ENCODE results near the gene RCCD1. TPM values are rescaled to one million over a fixed set of nuclear protein-coding genes. Genes with fewer than 3 reads are reported as not detected.

Gene RCCD1
- total RNA-seq, 1 donor from 2014 or later = 21.5 TPM

DNA sequence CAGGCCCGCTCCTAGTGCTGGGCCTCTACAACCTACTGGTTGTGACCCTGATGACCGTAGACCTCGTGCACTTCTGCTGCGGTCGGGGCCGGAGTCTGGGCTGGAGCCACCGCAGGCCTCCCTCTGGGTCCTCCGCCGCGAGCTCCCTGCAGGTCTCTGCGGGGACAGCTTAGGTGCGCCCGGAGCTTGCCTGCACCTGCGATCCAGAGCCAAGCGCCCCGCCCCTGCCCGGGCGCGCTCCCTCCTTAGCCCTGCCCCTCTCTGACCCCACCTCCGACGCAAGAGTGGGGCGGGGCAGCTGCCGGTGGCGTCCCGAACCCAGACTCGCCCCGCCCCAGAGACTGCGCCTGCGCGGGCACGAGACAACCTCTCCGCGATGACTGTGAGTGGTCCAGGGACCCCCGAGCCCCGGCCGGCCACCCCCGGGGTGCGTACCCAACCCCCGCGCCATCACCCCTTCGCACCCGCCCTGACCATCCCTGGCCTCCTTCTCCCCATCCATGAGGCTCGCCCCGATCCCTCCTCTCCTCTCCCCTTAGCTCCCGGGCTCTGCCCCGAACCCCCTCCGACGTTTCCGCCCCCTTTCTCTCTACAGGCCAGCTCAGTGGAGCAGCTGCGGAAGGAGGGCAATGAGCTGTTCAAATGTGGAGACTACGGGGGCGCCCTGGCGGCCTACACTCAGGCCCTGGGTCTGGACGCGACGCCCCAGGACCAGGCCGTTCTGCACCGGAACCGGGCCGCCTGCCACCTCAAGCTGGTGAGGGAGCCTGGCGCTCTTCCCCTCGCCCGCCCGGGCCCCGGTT lies 19.5 kb upstream of the RCCD1 start, which contains the start of gene UNC45A:
UNC45A (plus strand) TSS at position 337 of the 803 bp plus-strand sequence; CDS start at position 377, 40 bp downstream.
- peaks cover 11% of the 10 kb centered on the region for H3K36me3 Mint-ChIP-seq
- peaks cover 27% of the 10 kb centered on the region for H3K4me1 Mint-ChIP-seq
- no peaks in the 10 kb centered on the region for H3K27me3 Mint-ChIP-seq (ENCODE audit: low read depth)
- no peaks in the 10 kb centered on the region for H3K9me3 Mint-ChIP-seq
- peak within 1 kb of the TSS; percentile 86 for H3K4me3 Mint-ChIP-seq
- DNase-seq (ENCODE audit: low spot score in 2 of 2, unreplicated experiment in 2 of 2) = peak; percentile 88 to 92
- TF ChIP-seq, protein P1, sequence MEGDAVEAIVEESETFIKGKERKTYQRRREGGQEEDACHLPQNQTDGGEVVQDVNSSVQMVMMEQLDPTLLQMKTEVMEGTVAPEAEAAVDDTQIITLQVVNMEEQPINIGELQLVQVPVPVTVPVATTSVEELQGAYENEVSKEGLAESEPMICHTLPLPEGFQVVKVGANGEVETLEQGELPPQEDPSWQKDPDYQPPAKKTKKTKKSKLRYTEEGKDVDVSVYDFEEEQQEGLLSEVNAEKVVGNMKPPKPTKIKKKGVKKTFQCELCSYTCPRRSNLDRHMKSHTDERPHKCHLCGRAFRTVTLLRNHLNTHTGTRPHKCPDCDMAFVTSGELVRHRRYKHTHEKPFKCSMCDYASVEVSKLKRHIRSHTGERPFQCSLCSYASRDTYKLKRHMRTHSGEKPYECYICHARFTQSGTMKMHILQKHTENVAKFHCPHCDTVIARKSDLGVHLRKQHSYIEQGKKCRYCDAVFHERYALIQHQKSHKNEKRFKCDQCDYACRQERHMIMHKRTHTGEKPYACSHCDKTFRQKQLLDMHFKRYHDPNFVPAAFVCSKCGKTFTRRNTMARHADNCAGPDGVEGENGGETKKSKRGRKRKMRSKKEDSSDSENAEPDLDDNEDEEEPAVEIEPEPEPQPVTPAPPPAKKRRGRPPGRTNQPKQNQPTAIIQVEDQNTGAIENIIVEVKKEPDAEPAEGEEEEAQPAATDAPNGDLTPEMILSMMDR (IDR thresholded peaks at IDR 0.05; ENCODE audit: unreplicated experiment) = no peak
- peak within 1 kb of the TSS; percentile 94 for H3K27ac Mint-ChIP-seq

DNA sequence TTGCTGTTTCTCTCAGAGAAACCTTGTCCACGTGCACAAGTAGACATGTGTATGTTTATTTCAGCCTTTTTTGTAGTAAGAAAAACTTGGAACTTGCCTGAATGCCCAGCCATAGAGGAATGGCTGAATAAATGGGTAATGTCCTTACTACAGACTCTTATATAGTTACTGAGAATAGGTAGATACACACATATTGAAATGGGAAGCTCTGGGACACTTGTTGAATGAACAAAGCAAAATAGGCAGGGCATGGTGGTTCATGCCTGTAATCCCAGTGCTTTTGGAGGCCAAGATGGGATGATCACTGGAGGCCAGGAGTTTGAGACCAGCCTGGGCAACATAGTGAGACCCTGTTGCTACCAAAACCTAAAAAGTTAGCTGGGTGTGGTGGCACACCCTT lies 17.9 kb upstream of the RCCD1 start:
- H3K36me3 Mint-ChIP-seq = peaks cover 21% of the 10 kb centered on the region
- H3K4me3 Mint-ChIP-seq = peak overlapping the region; percentile 86
- no peaks in the 10 kb centered on the region for H3K27me3 Mint-ChIP-seq (ENCODE audit: low read depth)
- TF ChIP-seq, protein P1 (IDR thresholded peaks at IDR 0.05; ENCODE audit: unreplicated experiment) = no peak
- H3K27ac Mint-ChIP-seq = no peak overlapping the region
- no peaks in the 10 kb centered on the region for H3K9me3 Mint-ChIP-seq
- H3K4me1 Mint-ChIP-seq = peaks cover 21% of the 10 kb centered on the region
- no peak for DNase-seq (ENCODE audit: low spot score in 2 of 2, unreplicated experiment in 2 of 2)

DNA sequence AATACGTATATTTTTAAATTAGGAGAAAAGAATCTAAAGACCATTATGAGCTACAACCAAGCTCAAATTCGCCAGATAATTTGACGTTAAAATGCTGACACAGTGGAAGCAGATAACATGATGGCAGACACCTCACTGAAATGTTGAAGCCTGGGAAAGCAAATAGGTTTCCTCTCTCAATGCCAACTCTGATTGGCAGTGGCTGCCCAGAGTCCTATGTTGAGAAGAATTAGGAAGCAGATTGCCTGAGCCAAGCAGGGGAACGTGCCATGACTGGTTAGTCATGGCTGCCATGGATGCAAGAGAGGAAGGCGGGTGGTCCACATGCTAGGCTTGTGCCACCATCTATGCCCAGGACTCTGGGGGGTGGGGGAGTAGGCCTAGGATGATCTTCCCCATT lies 16.4 kb upstream of the RCCD1 start:
- H3K4me1 Mint-ChIP-seq = peaks cover 17% of the 10 kb centered on the region
- no peak for DNase-seq (ENCODE audit: low spot score in 2 of 2, unreplicated experiment in 2 of 2)
- H3K4me3 Mint-ChIP-seq = no peak overlapping the region

DNA sequence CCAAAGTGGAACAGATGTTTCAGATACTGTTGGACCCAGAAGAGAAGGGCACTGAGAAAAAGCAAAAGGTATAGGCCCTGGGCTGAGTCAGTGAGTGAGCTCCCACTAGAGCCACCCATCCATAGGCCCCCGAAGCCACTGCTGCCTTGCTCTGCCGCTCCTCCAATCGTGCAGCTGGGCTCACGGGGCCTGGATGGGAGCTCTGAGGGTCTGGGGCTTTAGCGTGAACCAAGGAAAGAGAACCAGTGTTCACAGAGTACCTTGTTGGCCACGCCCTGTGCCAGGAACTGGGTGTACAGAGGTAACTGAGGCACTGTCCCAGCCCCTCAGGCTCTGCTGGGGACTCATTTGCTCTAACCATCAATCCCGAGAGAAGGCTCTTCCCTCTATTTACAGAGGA lies 14.9 kb upstream of the RCCD1 start:
- Mint-ChIP-seq H3K27ac (no peak overlapping the region), H3K36me3 (peaks cover 34% of the 10 kb centered on the region), H3K9me3 (no peaks in the 10 kb centered on the region), H3K27me3 (ENCODE audit: low read depth) (no peaks in the 10 kb centered on the region), H3K4me3 (no peak overlapping the region), H3K4me1 (peaks cover 12% of the 10 kb centered on the region)
- no peak for DNase-seq (ENCODE audit: low spot score in 2 of 2, unreplicated experiment in 2 of 2)
- TF ChIP-seq, protein P1 (IDR thresholded peaks at IDR 0.05; ENCODE audit: unreplicated experiment) = no peak

More for the DNA sequence above, 16.4 kb upstream of the RCCD1 start:
- TF ChIP-seq, protein P1 (IDR thresholded peaks at IDR 0.05; ENCODE audit: unreplicated experiment) = no peak
- H3K27ac Mint-ChIP-seq = no peak overlapping the region
- H3K36me3 Mint-ChIP-seq = peaks cover 28% of the 10 kb centered on the region
- H3K9me3 Mint-ChIP-seq = no peaks in the 10 kb centered on the region
- H3K27me3 Mint-ChIP-seq (ENCODE audit: low read depth) = no peaks in the 10 kb centered on the region

DNA sequence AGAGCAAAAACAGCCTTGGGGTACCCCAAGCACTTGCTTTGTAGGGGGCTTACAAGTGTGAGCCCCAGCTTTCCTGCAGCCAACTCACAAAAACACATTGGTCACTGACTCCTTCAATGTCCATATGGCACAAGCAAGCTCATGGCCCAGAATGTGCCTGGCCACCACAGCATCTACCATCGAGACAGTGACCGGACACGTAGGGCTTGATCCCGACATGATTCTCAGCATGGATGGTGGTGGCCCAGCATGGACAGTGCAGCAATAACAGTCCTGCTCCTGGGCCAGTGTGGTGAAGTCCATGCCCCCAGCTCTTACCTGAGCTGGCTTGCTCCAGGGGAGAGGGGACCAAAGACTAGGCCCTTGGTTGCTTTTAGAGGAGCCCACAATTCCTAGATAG lies 13.6 kb upstream of the RCCD1 start:
- peaks cover 8% of the 10 kb centered on the region for H3K4me1 Mint-ChIP-seq
- no peaks in the 10 kb centered on the region for H3K9me3 Mint-ChIP-seq
- H3K27ac Mint-ChIP-seq = no peak overlapping the region
- no peak for DNase-seq (ENCODE audit: low spot score in 2 of 2, unreplicated experiment in 2 of 2)
- TF ChIP-seq, protein P1 (IDR thresholded peaks at IDR 0.05; ENCODE audit: unreplicated experiment) = no peak
- H3K4me3 Mint-ChIP-seq = no peak overlapping the region
- H3K36me3 Mint-ChIP-seq = peaks cover 38% of the 10 kb centered on the region
- H3K27me3 Mint-ChIP-seq (ENCODE audit: low read depth) = no peaks in the 10 kb centered on the region

Data from mesothelial cell of epicardium (in vitro differentiated cells).